H1 (cell line): ENCODE data around the gene WNK3. TPM values are rescaled to one million over a fixed set of nuclear protein-coding genes. Genes with fewer than 3 reads are reported as not detected.

Experiments used
- CTCF ChIA-PET: fragments of 300-600 bp; sonication (Branson Sonifier 250); formaldehyde crosslinking; loops from one replicate; lab custom pipeline; 2021; ENCODE audit not compliant: partially characterized antibody; lab: Charles Lee
- POLR2A ChIA-PET: fragments of 300-600 bp; sonication (Branson Sonifier 250); formaldehyde crosslinking; loops from one replicate; lab custom pipeline; 2021; ENCODE audit warnings: inconsistent platforms; ENCODE audit not compliant: partially characterized antibody; lab: Charles Lee
- DNase-seq, 2 experiments: peaks; one replicate each; pipeline versions ENCODE4 v3.0.0 to v3.0.0-alpha.2; 2010 to 2022; ENCODE audit warnings: low spot score in 2 of 2, low read depth in 1 of 2, mixed read lengths in 1 of 2
- FAIRE-seq: peaks from 2 replicates; lab custom pipeline; 2011; peaks lifted over from hg19 to GRCh38; lab: Jason Lieb, UNC
- H2AFZ ChIP-seq: 2 replicates; pipeline ENCODE4 v1.8.1; 2012; ENCODE audit warnings: low read length, inconsistent platforms
- H2AK5ac ChIP-seq: 2 replicates; pipeline ENCODE4 v1.6.1; 2013; ENCODE audit warnings: low read depth, low read length
- H2BK120ac ChIP-seq: replicated peaks from 2 replicates; pipeline ENCODE3; 2013; ENCODE audit warnings: low read depth, low read length, inconsistent platforms
- H2BK12ac ChIP-seq: 2 replicates; pipeline ENCODE4 v1.6.1; 2013; ENCODE audit warnings: low read depth, low read length
- H2BK15ac ChIP-seq: 2 replicates; pipeline ENCODE4 v1.6.1; 2013; ENCODE audit warnings: low read length
- H2BK20ac ChIP-seq: 2 replicates; pipeline ENCODE4 v1.6.1; 2013; ENCODE audit warnings: low read length
- H2BK5ac ChIP-seq: 2 replicates; pipeline ENCODE4 v1.6.1; 2013; ENCODE audit warnings: low read depth, low read length
- H3K14ac ChIP-seq: 2 replicates; pipeline ENCODE4 v1.6.1; 2013; ENCODE audit warnings: inconsistent platforms; ENCODE audit not compliant: insufficient read length
- H3K18ac ChIP-seq: 2 replicates; pipeline ENCODE4 v1.6.1; 2013; ENCODE audit warnings: low read length; ENCODE audit errors: extremely low read depth
- H3K23ac ChIP-seq: 2 replicates; pipeline ENCODE4 v1.6.1; 2013; ENCODE audit warnings: inconsistent platforms; ENCODE audit not compliant: insufficient read length
- H3K23me2 ChIP-seq: 2 replicates; pipeline ENCODE4 v1.6.1; 2013; ENCODE audit warnings: low read depth, low read length
- H3K27ac ChIP-seq: 2 replicates; pipeline ENCODE4 v1.6.1; 2011; ENCODE audit warnings: low read depth, low read length, inconsistent platforms
- H3K27me3 ChIP-seq, 4 experiments: replicated peaks in 1 of 4; 1 replicate in 1 of 4; 2 replicates in 3 of 4; pipeline versions ENCODE4 v1.6.1 to v1.8.1; 2011 to 2013; ENCODE audit warnings: low read length in 3 of 4, mild to moderate bottlenecking in 3 of 4, inconsistent platforms in 2 of 4, mixed read lengths in 2 of 4, moderate library complexity in 1 of 4; ENCODE audit not compliant: control insufficient read depth in 3 of 4, insufficient read depth in 3 of 4; ENCODE audit errors: extremely low read depth in 1 of 4
- H3K36me3 ChIP-seq, 4 experiments: 2 replicates each; pipeline versions ENCODE4 v1.6.1 to v1.8.1; 2011 to 2013; ENCODE audit warnings: mild to moderate bottlenecking in 4 of 4, low read length in 3 of 4, moderate library complexity in 2 of 4, control low read depth in 1 of 4, inconsistent platforms in 1 of 4; ENCODE audit not compliant: insufficient read depth in 4 of 4, control insufficient read depth in 2 of 4
- H3K4ac ChIP-seq: replicated peaks from 2 replicates; pipeline ENCODE3; 2013; ENCODE audit warnings: low read length, low read depth, mixed read lengths, inconsistent platforms; ENCODE audit not compliant: insufficient read length
- H3K4me1 ChIP-seq, 4 experiments: replicated peaks in 1 of 4; 1 replicate in 1 of 4; 2 replicates in 3 of 4; pipeline versions ENCODE4 v1.6.1 to v1.8.1; 2011 to 2013; ENCODE audit warnings: low read length in 3 of 4, inconsistent platforms in 2 of 4, mixed read lengths in 1 of 4; ENCODE audit not compliant: insufficient read depth in 4 of 4, control insufficient read depth in 3 of 4
- H3K4me2 ChIP-seq, 2 experiments: 2 replicates each; pipeline versions ENCODE4 v1.6.1 to v1.8.1; 2011 to 2013; ENCODE audit warnings: low read depth in 2 of 2, low read length in 2 of 2, control low read depth in 1 of 2, inconsistent platforms in 1 of 2, mild to moderate bottlenecking in 1 of 2; ENCODE audit not compliant: insufficient read depth in 1 of 2
- H3K4me3 ChIP-seq, 4 experiments: fragments of 200-600, 300-600 bp in 1 of 4; sonication (generic), shearing (Covaris generic), sonication (Bioruptor Twin) in 1 of 4; 2 replicates each; pipeline versions ENCODE4 v1.5.1 to v1.8.1; 2011 to 2016; ENCODE audit warnings: low read length in 4 of 4, low read depth in 3 of 4, control low read depth in 2 of 4, inconsistent platforms in 2 of 4, mild to moderate bottlenecking in 2 of 4, mixed read lengths in 1 of 4, moderate library complexity in 1 of 4; ENCODE audit not compliant: insufficient read depth in 2 of 4; ENCODE audit errors: extremely low read depth in 1 of 4
- H3K56ac ChIP-seq: replicated peaks from 2 replicates; pipeline ENCODE3; 2013; ENCODE audit warnings: low read depth, mild to moderate bottlenecking, mixed read lengths, low read length, inconsistent platforms; ENCODE audit not compliant: insufficient read length
- H3K79me1 ChIP-seq: 2 replicates; pipeline ENCODE4 v1.6.1; 2013; ENCODE audit warnings: low read depth, low read length, control low read depth
- H3K79me2 ChIP-seq, 2 experiments: 2 replicates each; pipeline versions ENCODE4 v1.6.1 to v1.8.1; 2012 to 2013; ENCODE audit warnings: low read length in 2 of 2, mild to moderate bottlenecking in 2 of 2, inconsistent platforms in 1 of 2; ENCODE audit not compliant: insufficient read depth in 2 of 2, control insufficient read depth in 1 of 2
- H3K9ac ChIP-seq, 4 experiments: replicated peaks in 1 of 4; 1 replicate in 1 of 4; 2 replicates in 3 of 4; pipeline versions ENCODE4 v1.6.1 to v1.8.1; 2011 to 2013; ENCODE audit warnings: low read depth in 3 of 4, low read length in 3 of 4, control low read depth in 2 of 4, mild to moderate bottlenecking in 2 of 4, moderate library complexity in 2 of 4, inconsistent platforms in 1 of 4; ENCODE audit errors: extremely low read depth in 1 of 4
- H3K9me3 ChIP-seq, 2 experiments: 2 replicates each; pipeline versions ENCODE4 v1.6.1 to v1.8.1; 2012 to 2013; ENCODE audit warnings: mild to moderate bottlenecking in 2 of 2, moderate library complexity in 2 of 2, control low read depth in 1 of 2, inconsistent platforms in 1 of 2, low read depth in 1 of 2, low read length in 1 of 2, mixed read lengths in 1 of 2; ENCODE audit not compliant: insufficient read depth in 2 of 2
- H4K20me1 ChIP-seq, 2 experiments: replicated peaks in 1 of 2; 2 replicates each; pipeline versions ENCODE3 to v1.8.1; 2011 to 2013; ENCODE audit warnings: inconsistent platforms in 2 of 2, low read length in 2 of 2, mild to moderate bottlenecking in 1 of 2; ENCODE audit not compliant: insufficient read depth in 2 of 2, control insufficient read depth in 1 of 2
- H4K5ac ChIP-seq: 2 replicates; pipeline ENCODE4 v1.6.1; 2013; ENCODE audit warnings: low read length, low read depth, mixed read lengths, inconsistent platforms; ENCODE audit not compliant: insufficient read length
- H4K8ac ChIP-seq: 2 replicates; pipeline ENCODE4 v1.8.0; 2013; ENCODE audit warnings: mild to moderate bottlenecking, moderate library complexity, low read length, inconsistent platforms; ENCODE audit not compliant: insufficient read depth; ENCODE audit errors: extremely low read depth
- H4K91ac ChIP-seq: replicated peaks from 2 replicates; pipeline ENCODE3; 2013; ENCODE audit warnings: low read length, mixed read lengths, inconsistent platforms; ENCODE audit not compliant: insufficient read length
- CBX8 ChIP-seq: fragments of 300-800, 300-1000 bp; sonication (generic); IDR thresholded peaks from 2 replicates; pipeline ENCODE4 v1.7.1; 2016; ENCODE audit warnings: low read depth, low read length, borderline replicate concordance
- CHD1 ChIP-seq: IDR thresholded peaks from 2 replicates; pipeline ENCODE4 v1.6.1; 2012; ENCODE audit warnings: low read depth, low read length, improper control_type of control experiment
- CHD2 ChIP-seq: IDR thresholded peaks from 2 replicates; pipeline ENCODE4 v1.6.1; 2012; ENCODE audit warnings: low read length, improper control_type of control experiment
- CTCF ChIP-seq, 3 experiments: IDR thresholded peaks; 1 replicate in 2 of 3; 2 replicates in 1 of 3; pipeline versions ENCODE4 v1.5.1 to v1.6.1; 2011; ENCODE audit warnings: low read length in 3 of 3, mild to moderate bottlenecking in 3 of 3, inconsistent platforms in 2 of 3, low read depth in 1 of 3, moderate library complexity in 1 of 3; ENCODE audit not compliant: insufficient read depth in 1 of 3; ENCODE audit errors: control extremely low read depth in 1 of 3
- EZH2 ChIP-seq: fragments of 200-600 bp; sonication (generic); IDR thresholded peaks from 2 replicates; pipeline ENCODE4 v1.7.1; 2012; ENCODE audit warnings: low read depth, mild to moderate bottlenecking, moderate library complexity, low read length, inconsistent platforms; ENCODE audit not compliant: severe bottlenecking
- GTF2F1 ChIP-seq: IDR thresholded peaks from 2 replicates; pipeline ENCODE4 v1.6.1; 2012; ENCODE audit warnings: low read depth, low read length, improper control_type of control experiment, borderline replicate concordance
- JUN ChIP-seq: IDR thresholded peaks from 2 replicates; pipeline ENCODE4 v1.6.1; 2011; ENCODE audit warnings: low read depth, mild to moderate bottlenecking, improper control_type of control experiment, low read length
- NRF1 ChIP-seq: IDR thresholded peaks from 2 replicates; pipeline ENCODE4 v1.6.1; 2011; ENCODE audit warnings: mild to moderate bottlenecking, low read depth, low read length, improper control_type of control experiment
- POLR2A ChIP-seq, 2 experiments: IDR thresholded peaks; 1 replicate in 1 of 2; 2 replicates in 1 of 2; pipeline ENCODE4 v1.6.1; 2011; ENCODE audit warnings: low read depth in 2 of 2, low read length in 2 of 2, mild to moderate bottlenecking in 2 of 2; ENCODE audit errors: control extremely low read depth in 1 of 2
- SIX5 ChIP-seq: IDR thresholded peaks from 2 replicates; pipeline ENCODE4 v1.6.1; 2011; ENCODE audit warnings: mild to moderate bottlenecking, low read depth, low read length
- ZNF274 ChIP-seq: IDR thresholded peaks from 2 replicates; pipeline ENCODE4 v1.7.0; 2012; ENCODE audit warnings: low read length, borderline replicate concordance; ENCODE audit errors: extremely low read depth
- WGBS, 2 experiments: shearing (Covaris generic) in 1 of 2; methylation state at CpG; one replicate each; pipeline versions ENCODE4 v1.1.6 to v1.1.7; 2013 to 2015; ENCODE audit warnings: low lambda C conversion rate in 2 of 2, mixed read lengths in 2 of 2, inconsistent platforms in 1 of 2, low coverage in 1 of 2, missing lambda C conversion rate in 1 of 2; ENCODE audit not compliant: insufficient replicate concordance in 2 of 2, insufficient coverage in 1 of 2, insufficient read length in 1 of 2; ENCODE audit errors: extremely low coverage in 1 of 2, missing lambda C conversion rate in 1 of 2; 5-methylcytosine and 5-hydroxymethylcytosine counted together
- polyA plus RNA-seq, 7 experiments: library from polyadenylated mRNA; depleted of rRNA in 3 of 7; stranded (reverse) in 5 of 7; unstranded in 2 of 7; fragments of >200 nt in 5 of 7; fragments of 200-250 nt in 2 of 7; gene quantifications; 1 replicate in 5 of 7; 2 replicates in 1 of 7; 4 replicates in 1 of 7; pipeline versions ENCODE4 v1.2.1 to v1.2.3, GENCODE V29; 2011 to 2013; ENCODE audit warnings: missing spikeins in 2 of 7, mixed read lengths in 2 of 7
- total RNA-seq: library from RNA; stranded (reverse); fragmentation: NEBNext Ultra II Directional; extraction: Animal tissue kit (Norgen Biotek cat#: 25700); gene quantifications from 2 replicates; pipeline ENCODE4 v1.2.1, GENCODE V29; 2021
- TF ChIP-seq, protein P1 (sequence below): IDR thresholded peaks from 2 replicates; pipeline ENCODE4 v1.6.1; 2012; ENCODE audit warnings: inconsistent platforms

Gene WNK3
- total and polyA plus RNA-seq, 2 of the 8 experiments (the other 6 are each of a cell fraction or from before 2014, with no cell fraction given): 5.5 to 37.5 TPM

GRCh38 chrX:54407266-54407665 lies 49.4 kb upstream of the WNK3 start:
- H2BK120ac ChIP-seq: no peak overlapping the region
- ChIA-PET POLR2A (no interaction called here), CTCF (no interaction called here)
- DNase-seq (no peak), FAIRE-seq (no peak)
- H3K56ac ChIP-seq: no peak overlapping the region
- H2BK15ac ChIP-seq: no peak overlapping the region
- no peaks in the 10 kb centered on the region for H3K79me2 ChIP-seq
- no peak overlapping the region for H2BK12ac ChIP-seq
- no peak overlapping the region for H2AFZ ChIP-seq
- no peak overlapping the region for H3K4me3 ChIP-seq
- WGBS, 2 experiments: 92% methylated on average over 2 of the region's 2 CpGs; no CpG with 5 or more reads in 1 of the 2 experiments
- no peak overlapping the region for H3K9ac ChIP-seq
- no peak overlapping the region for H3K4ac ChIP-seq
- H3K18ac ChIP-seq: no peak overlapping the region
- no peaks in the 10 kb centered on the region for H3K27me3 ChIP-seq
- no peak overlapping the region for H2BK5ac ChIP-seq
- H4K91ac ChIP-seq: no peak overlapping the region
- no peak overlapping the region for H2BK20ac ChIP-seq
- H3K27ac ChIP-seq: no peak overlapping the region
- no peaks in the 10 kb centered on the region for H3K23me2 ChIP-seq
- no peak overlapping the region for H4K5ac ChIP-seq
- H3K79me1 ChIP-seq: no peaks in the 10 kb centered on the region
- no peak overlapping the region for H3K4me2 ChIP-seq
- no peaks in the 10 kb centered on the region for H4K20me1 ChIP-seq
- H3K14ac ChIP-seq: no peak overlapping the region
- no peaks in the 10 kb centered on the region for H3K36me3 ChIP-seq
- no peaks in the 10 kb centered on the region for H3K9me3 ChIP-seq
- no peaks in the 10 kb centered on the region for H3K4me1 ChIP-seq
- no peak overlapping the region for H3K23ac ChIP-seq
- H4K8ac ChIP-seq: no peak overlapping the region
- no peak overlapping the region for H2AK5ac ChIP-seq
- TF ChIP-seq ZNF274 (no peak), CHD2 (no peak), GTF2F1 (no peak), CBX8 (no peak), POLR2A (IDR thresholded peaks at IDR 0.05; ENCODE audit: control extremely low read depth in 1 of 2, low read depth in 2 of 2, low read length in 2 of 2) (no peak), JUN (no peak), NRF1 (no peak), SIX5 (no peak), EZH2 (no peak), CTCF (IDR thresholded peaks at IDR 0.05; ENCODE audit: control extremely low read depth in 1 of 3, insufficient read depth in 1 of 3, low read depth in 1 of 3, low read length in 3 of 3) (no peak), CHD1 (no peak)
- TF ChIP-seq, protein P1, sequence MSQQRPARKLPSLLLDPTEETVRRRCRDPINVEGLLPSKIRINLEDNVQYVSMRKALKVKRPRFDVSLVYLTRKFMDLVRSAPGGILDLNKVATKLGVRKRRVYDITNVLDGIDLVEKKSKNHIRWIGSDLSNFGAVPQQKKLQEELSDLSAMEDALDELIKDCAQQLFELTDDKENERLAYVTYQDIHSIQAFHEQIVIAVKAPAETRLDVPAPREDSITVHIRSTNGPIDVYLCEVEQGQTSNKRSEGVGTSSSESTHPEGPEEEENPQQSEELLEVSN: no peak
